ES-I3 (cell line): Measurements from ENCODE around the gene COX8A.

ENCODE experiments used
- H3K36me3 ChIP-seq: 2 replicates; pipeline ENCODE4 v1.6.1; 2013; ENCODE audit warnings: mild to moderate bottlenecking, low read length, control low read depth, moderate library complexity; ENCODE audit not compliant: insufficient read depth
- H3K4me1 ChIP-seq: 2 replicates; pipeline ENCODE4 v1.6.1; 2013; ENCODE audit warnings: mild to moderate bottlenecking, control low read depth, low read length; ENCODE audit not compliant: insufficient read depth
- H3K9ac ChIP-seq: 2 replicates; pipeline ENCODE4 v1.6.1; 2013; ENCODE audit warnings: low read depth, mild to moderate bottlenecking, low read length, moderate library complexity
- H3K9me3 ChIP-seq: 2 replicates; pipeline ENCODE4 v1.6.1; 2013; ENCODE audit warnings: mild to moderate bottlenecking, low read length, moderate library complexity; ENCODE audit not compliant: control insufficient read depth, insufficient read depth

COX8A gene

DNA sequence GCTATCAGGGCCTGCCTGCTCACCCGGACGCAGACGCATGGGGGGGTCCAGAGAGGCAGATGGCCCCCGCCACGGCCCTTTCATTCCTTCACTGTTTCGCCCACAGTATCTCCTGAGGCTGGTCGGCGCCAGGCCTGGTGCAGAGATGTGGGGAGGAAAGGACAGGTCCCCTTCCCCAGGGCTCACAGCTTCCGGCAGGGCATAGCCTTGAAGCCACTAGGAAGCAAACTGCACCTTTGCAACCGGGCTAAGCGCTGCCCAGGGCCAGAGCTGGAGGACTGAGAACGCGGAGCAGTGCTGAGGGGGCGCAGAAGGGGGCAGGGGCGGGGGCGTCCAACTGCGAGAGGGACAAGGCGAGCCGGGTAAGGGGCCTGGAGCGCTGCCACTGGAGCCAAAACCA, 41.1 kb downstream of the COX8A start:
- Histone ChIP-seq H3K4me1 (no peaks in the 10 kb centered on the region; the same call in 1 of the 2 replicates), H3K9ac (no peak overlapping the region), H3K36me3 (no peaks in the 10 kb centered on the region), H3K9me3 (no peaks in the 10 kb centered on the region)

- Histone ChIP-seq H3K36me3 (no peaks in the 10 kb centered on the region), H3K9ac (no peak overlapping the region), H3K4me1 (peaks cover 6% of the 10 kb centered on the region; the same call in 1 of the 2 replicates)
Measured at GRCh38 chr11:64015935-64016845, 41.8 kb downstream of the COX8A start.

GRCh38 chr11:64017945-64018224, 43.5 kb downstream of the COX8A start:
- Histone ChIP-seq H3K9me3 (no peaks in the 10 kb centered on the region), H3K36me3 (no peaks in the 10 kb centered on the region), H3K4me1 (peaks cover 16% of the 10 kb centered on the region; the same call in 1 of the 2 replicates), H3K9ac (no peak overlapping the region)

More at GRCh38 chr11:64015935-64016845, 41.8 kb downstream of the COX8A start:
- no peaks in the 10 kb centered on the region for H3K9me3 ChIP-seq

DNA sequence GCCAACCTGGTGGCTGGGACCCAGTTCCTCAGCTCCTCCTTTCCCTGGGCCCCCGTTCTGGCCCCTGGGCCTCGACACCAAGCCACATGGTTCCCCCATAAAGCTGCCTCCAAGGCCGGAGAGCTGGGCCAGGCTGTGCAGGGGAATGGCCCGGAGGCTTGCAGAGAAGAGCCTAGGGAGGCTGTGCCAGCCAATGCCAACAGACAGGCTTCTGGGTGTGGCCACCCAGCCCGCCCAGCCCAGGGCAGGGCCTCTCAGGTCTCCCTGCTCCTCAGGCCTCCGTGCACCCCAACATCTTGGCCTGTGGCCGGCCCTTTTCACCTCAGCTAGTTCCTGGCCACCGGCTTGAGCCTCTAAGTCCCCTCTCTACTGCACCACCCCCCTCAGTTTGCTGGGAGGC, 43.9 kb downstream of the COX8A start:
- no peaks in the 10 kb centered on the region for H3K36me3 ChIP-seq
- H3K9me3 ChIP-seq, result no peaks in the 10 kb centered on the region
- peaks cover 16% of the 10 kb centered on the region; the same call in 1 of the 2 replicates for H3K4me1 ChIP-seq
- H3K9ac ChIP-seq, result no peak overlapping the region

- Histone ChIP-seq H3K9ac (no peak overlapping the region), H3K9me3 (no peaks in the 10 kb centered on the region), H3K36me3 (no peaks in the 10 kb centered on the region), H3K4me1 (peaks cover 26% of the 10 kb centered on the region; the same call in 1 of the 2 replicates)
Measured at GRCh38 chr11:64019106-64020037, 45.0 kb downstream of the COX8A start.

GRCh38 chr11:64020976-64021756, 46.7 kb downstream of the COX8A start:
- H3K9ac ChIP-seq, result no peak overlapping the region
- H3K36me3 ChIP-seq, result no peaks in the 10 kb centered on the region
- H3K4me1 ChIP-seq, result peaks cover 34% of the 10 kb centered on the region; the same call in 1 of the 2 replicates
- H3K9me3 ChIP-seq, result no peaks in the 10 kb centered on the region

GRCh38 chr11:64021757-64022093, 47.3 kb downstream of the COX8A start:
- Histone ChIP-seq H3K9ac (no peak overlapping the region), H3K36me3 (no peaks in the 10 kb centered on the region), H3K9me3 (no peaks in the 10 kb centered on the region), H3K4me1 (peaks cover 37% of the 10 kb centered on the region; the same call in 1 of the 2 replicates)

DNA sequence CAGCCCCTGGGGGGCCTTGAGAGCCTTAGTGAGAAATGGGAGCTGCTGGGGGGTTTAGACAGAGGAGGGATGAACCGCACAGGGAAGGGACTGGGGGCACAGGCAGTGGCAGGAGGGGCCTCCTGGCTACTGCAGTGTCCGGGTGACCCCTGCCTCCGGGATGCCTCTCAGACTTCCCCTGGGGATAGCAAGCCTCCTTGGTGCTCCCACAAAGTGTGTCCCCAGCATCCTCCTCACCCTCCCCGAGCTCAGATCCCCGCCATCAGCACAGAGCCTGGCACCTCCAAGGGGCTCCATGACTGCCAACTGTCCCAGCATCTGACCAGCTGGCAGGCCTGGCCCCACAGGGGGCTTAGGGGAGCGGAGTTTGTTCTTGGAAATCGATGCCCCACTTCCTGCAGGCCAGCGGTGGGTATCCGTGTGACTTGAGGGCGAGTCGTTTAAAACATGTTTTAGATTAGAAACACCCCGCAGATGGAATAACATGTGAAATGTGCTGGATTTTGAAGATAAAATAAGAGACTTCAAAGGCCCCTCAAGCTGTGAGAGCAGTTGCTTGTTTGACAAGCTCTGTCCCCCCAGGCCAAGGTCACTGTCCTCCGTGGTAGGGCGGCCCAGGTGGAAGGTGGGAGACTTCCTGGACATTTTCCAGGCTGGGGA, 47.8 kb downstream of the COX8A start:
- Histone ChIP-seq H3K4me1 (peaks cover 43% of the 10 kb centered on the region), H3K9me3 (no peaks in the 10 kb centered on the region), H3K36me3 (no peaks in the 10 kb centered on the region), H3K9ac (no peak overlapping the region)

DNA sequence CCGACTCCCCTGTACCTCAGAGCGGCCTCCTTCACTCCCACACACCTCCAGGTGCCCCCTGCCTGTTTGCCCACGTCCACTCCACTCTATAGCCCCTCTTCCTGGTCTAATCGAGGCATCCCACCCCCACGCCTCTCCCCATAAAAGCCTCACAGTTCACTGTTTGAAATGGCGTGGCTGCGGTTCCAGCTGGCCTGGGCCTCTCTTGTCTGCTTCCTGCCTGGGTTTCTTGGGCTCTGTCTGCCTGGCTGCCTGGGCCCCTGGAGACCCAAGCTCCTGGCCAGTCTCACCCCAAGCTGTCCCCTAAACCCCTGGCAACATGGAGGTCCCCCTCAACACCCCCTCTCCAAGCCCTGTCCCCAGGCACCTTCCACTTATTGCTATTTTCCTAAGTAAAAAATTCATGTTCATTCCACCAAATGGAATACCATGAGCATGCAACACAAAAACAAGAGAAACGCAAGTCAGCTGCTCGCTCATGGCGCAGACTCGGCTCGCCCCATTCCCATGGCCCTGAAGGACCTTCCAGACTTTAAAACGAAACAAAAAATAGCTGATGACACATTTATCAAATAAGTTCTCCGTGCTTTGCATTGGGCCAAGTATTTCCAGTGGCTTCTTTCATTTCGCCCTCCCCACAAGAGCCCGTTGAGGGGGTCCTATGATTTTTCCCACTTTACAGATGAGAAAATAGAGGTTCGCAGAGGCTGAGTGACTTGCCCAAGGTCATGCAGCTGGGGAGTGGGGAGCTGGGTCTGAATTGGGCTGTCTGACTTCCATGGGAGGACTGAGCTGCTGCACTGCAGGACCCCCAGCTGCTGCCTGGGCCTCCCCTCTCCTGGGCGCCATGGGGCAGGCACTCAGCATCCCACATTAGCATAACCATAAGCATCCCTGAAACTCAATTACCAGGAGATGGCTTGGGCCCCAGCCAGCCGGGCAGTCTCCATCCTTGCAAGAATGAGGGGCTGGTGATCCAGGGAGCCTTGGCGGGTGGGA, 49.6 kb downstream of the COX8A start:
- no peak overlapping the region; the same call in 1 of the 2 replicates for H3K9ac ChIP-seq
- no peaks in the 10 kb centered on the region for H3K36me3 ChIP-seq
- H3K4me1 ChIP-seq, result peaks cover 58% of the 10 kb centered on the region
- no peaks in the 10 kb centered on the region for H3K9me3 ChIP-seq

DNA sequence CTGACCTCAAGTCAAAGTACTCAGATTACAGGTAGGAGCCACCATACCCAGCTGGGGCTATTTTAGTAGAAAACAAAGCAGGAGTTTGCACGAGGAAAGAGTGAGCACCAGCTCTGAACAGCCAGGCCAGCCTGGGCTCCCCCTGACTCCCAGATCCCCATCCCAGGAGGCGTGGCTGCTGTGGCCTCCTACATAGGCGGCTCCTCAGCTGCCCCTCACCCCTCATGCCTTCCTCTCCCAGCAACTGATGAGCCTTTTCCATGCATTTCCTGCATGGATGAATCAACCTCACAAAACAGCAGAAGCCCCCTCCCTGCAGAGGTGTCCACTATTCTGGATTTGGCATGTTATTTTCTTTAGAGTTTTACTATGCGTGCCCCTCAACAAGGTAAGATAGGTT, 50.8 kb downstream of the COX8A start:
- Histone ChIP-seq H3K4me1 (peaks cover 63% of the 10 kb centered on the region), H3K9me3 (no peaks in the 10 kb centered on the region), H3K9ac (no peak overlapping the region), H3K36me3 (no peaks in the 10 kb centered on the region)
